Epidermal melanocyte (primary cell): ENCODE measurements around the gene RGL1.

Experiments used
- DNase-seq: peaks from one replicate; pipeline ENCODE4 v3.0.0; 2011; ENCODE audit warnings: low spot score; ENCODE audit not compliant: insufficient read length

The RGL1 gene

DNA sequence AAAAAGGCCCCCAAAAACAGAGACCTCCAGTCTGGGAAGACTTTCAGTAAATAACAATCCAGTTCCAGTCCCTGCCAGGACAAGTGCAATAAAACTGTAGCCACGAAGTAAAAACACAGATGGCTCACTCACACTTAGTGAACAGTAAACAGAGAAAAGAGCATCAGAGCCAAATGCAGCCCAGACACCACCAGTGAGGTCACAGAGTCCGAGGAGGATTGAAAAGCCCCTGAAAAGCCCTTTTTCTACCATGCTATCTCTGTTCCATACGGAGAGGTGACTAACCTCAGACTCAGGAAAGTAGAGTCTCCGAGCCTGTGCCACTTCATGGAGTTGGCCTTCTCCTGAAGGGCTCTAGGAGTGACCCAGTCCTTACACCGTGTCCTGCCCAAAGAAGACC is 148.1 kb downstream of the RGL1 start:
- DNase-seq = no peak

DNA sequence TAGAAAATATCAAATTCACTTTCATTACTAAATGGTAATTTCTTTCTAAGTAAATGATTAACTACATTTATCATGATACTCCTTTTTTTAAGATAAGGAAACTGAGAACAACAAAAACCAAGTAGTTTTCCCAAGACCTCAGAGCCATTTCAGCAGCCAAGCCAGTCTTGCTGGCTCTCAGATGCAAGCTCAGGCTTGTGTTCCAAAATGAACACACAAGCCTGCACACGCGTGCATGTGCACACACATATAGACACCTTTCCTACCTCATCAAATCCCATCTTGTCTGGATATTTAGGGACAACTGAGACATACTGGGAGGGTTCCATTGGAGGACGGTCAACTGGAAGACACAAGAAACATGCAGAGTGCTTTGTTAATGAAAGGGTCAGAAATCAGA is 149.6 kb downstream of the RGL1 start:
- DNase-seq = no peak

DNA sequence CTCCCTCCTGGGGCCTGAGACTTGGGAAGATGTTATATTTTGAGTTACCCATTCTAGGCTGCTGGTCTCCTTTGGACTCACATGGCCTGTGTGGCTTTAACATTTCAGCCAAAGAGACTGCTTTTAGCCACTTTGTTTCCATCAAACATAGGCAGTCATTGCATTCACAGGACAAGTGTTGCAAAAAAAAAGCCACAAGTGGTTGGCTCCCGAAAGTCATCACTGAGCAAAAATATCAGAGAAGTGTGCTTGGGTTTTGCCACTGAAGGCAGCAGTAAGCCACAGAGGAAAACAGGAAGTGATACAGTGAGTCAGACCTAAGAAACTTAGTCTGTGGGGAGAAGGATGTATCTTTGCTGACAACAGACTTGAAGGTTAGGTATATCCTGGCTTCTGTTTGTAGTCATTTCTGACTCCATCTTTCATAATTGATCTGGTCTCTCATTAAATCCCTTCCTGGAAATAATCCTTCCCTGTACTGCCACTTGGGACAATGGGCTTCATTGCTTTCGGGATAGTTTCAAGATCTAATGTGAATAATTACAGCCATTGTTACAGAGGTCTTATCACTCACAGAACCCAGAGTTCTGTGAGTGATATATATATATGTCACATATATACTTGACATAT is 151.8 kb downstream of the RGL1 start:
- peak; percentile 31 for DNase-seq

DNA sequence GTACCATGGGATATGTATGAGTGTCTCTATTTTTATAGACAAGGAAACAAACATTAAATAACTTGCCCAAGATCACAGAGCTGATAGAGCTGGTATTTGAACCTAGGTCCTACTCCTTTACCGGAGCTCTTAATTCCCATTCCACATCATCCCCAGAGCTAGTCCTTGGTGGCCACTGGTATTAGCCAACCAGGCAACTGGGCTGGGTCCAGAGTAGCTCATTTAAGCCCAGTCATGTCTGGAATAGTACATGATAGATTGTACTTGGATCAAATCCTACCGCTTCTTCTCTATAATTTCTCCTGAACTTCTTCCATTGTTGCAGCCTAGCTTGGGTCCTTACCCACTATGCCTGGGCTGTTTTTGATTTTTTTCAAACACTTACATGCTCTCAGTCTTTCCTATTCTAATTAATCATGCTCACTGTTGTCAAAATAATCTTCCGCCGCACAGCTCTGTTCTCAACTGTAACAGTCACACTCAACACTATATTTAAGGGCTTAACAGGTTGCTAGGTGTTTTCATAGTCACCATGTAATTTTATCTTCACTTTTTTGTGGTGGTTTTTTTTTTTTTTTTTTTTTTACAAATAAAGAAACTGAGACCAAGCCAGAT is 152.4 kb downstream of the RGL1 start:
- no peak for DNase-seq

DNA sequence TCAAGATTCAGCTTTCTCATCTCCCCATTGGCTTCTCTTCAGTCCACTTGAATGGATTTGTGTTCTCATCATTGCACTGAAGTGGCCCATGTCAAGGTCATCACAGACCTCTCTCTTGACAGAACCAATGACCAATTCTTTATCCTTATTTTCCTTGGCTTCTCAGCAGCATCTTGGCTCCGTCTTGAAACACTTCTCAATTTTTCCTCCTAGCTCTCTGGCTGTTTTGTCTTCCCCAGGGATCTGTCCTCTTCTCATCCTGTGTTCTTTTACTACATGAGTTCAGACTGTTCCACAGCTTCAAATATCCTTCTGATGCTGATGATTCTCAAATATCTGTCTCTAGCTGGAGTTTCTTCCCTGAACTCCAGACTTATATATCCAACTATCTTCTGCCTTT is 154.0 kb downstream of the RGL1 start:
- DNase-seq = no peak

- no peak for DNase-seq
These were observed 156.2 kb downstream of the RGL1 start for GRCh38 chr1:183961132-183961531.

DNA sequence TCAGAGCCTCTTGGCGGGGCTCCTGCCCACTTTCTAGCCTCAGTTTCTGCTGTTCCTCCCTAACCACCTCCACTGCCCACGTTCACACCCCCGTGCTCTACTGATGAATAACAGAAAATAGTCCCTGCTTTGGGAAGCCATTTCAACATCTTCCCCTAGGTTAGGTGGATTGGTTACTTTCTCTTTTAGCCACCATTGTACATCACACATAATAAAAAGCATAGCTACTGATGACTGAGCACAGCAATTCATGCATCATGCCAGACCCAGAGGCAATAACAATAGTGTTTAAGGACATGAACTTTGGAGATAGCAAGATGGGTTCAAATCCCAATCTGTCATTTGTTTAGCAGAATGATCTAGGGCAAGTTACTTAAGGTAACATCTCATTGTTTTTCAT is 158.0 kb downstream of the RGL1 start:
- DNase-seq = no peak

- DNase-seq = no peak
These were observed 160.8 kb downstream of the RGL1 start for GRCh38 chr1:183965726-183966125.

DNA sequence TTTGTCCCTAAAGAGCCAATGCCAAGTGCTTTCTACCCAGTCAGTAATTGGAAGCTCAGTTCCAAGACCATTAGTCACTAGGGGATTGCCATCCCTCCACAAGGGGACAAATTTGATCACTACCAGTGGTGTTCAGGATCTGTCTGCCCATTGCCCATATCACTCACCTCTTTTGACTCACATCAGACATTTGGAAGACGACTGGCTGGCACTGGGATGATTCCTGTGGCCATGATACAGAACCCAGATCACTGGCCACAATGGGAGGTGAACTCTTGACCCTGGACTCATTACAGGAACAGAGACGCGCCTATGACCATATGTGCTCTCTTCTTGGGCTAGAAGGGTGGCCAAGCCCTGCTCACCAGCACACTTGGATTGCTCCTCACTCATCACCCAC is 161.6 kb downstream of the RGL1 start:
- no peak for DNase-seq

DNA sequence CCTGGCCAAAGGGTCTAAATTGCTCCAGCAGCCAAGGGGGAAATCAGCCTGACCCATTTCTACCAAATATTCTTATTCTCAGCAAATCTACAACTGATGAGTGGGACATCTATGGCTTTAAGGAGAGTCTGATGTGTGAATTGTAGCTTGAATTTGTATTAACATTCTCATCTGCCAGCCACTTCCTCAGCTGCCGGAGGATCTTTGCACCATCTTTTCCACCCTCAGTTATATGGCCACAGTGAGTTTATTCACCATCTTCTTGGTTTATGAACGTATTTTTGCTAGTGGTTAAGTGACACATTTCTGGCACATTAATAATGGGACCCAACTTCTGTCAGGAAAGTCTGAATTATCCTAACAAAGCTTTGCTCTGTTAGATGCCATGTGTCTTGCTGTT is 163.0 kb downstream of the RGL1 start:
- no peak for DNase-seq

DNA sequence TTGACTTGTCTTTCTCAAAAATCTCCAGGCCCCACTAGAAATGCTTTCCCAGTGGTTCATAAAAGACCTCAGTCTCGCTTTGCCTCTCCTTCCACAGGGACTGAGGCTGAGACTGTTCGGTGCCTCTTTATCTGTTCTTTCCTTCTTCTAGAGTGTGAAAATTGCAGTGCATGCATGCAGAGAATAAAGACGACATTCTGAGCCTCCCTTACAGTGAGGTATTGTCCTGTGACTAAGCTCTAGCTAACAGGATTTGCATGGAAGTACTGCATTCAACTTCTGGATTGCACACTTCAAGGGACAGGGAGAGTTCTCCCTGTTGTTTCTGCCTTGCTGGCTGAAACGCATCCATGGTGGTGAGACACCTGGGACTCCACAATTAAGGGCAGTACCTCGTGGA is 163.5 kb downstream of the RGL1 start:
- peak; percentile 29 for DNase-seq

- no peak for DNase-seq
These were observed 165.8 kb downstream of the RGL1 start for GRCh38 chr1:183970516-183971300.

GRCh38 chr1:183975651-183976050 is 170.7 kb downstream of the RGL1 start:
- DNase-seq = no peak

- no peak for DNase-seq
These were observed 172.8 kb downstream of the RGL1 start for GRCh38 chr1:183977717-183978116.
